Sciatic nerve (tissue), 2 donors: ENCODE measurements around the gene CACNB2. TPM values are rescaled to one million over a fixed set of nuclear protein-coding genes. Genes with fewer than 3 reads are reported as not detected.

Experiments
- ATAC-seq: fragments of 200-7000 bp; cut with Tn5 transposase; one replicate; pipeline ENCODE4 v1.9.1; 2020; ENCODE audit warnings: mild to moderate bottlenecking, moderate library complexity
- DNase-seq: peaks from one replicate; pipeline ENCODE4 v3.0.0-alpha.2; 2020; ENCODE audit warnings: low spot score
- intact Hi-C: fragments of 100-400 bp; cut with DNase I; formaldehyde crosslinking; loops from one replicate; pipeline ENCODE4 v1.14.2; 2022
- total RNA-seq: library from RNA; stranded (reverse); fragmentation: NEBNext Ultra II Directional; extraction: Animal tissue kit (Norgen Biotek cat#: 25700); gene quantifications from one replicate; pipeline ENCODE4 v1.2.1, GENCODE V29; 2021
- donor health status: DM: no; HTN: no; CAD: no.
- donor health status: DM: no; HTN: no; CAD: no.

The CACNB2 gene
- total RNA-seq, 1 donor from 2014 or later: 1.2 TPM

- intact Hi-C loops: no loop called here
- DNase-seq: no peak
Observed at GRCh38 chr10:18508587-18508986, 368.4 kb downstream of the CACNB2 start.

GRCh38 chr10:18514537-18514936, 374.3 kb downstream of the CACNB2 start:
- ATAC-seq (no peak), DNase-seq (no peak)
- intact Hi-C loops: no loop called here

More at GRCh38 chr10:18508587-18508986, 368.4 kb downstream of the CACNB2 start:
- no peak for ATAC-seq

- intact Hi-C loops: no loop called here
- no peak for ATAC-seq
- DNase-seq: no peak
Observed at GRCh38 chr10:18516851-18517250, 376.6 kb downstream of the CACNB2 start.

GRCh38 chr10:18523025-18523424, 382.8 kb downstream of the CACNB2 start:
- ATAC-seq (no peak), DNase-seq (no peak)
- intact Hi-C loops: no loop called here

- intact Hi-C loops: no loop called here
- ATAC-seq (no peak), DNase-seq (no peak)
Observed at GRCh38 chr10:18523858-18524257, 383.6 kb downstream of the CACNB2 start.

GRCh38 chr10:18527687-18528086, 387.5 kb downstream of the CACNB2 start:
- ATAC-seq (no peak), DNase-seq (no peak)
- intact Hi-C loops: no loop called here

GRCh38 chr10:18528292-18528691, 388.1 kb downstream of the CACNB2 start:
- ATAC-seq (no peak), DNase-seq (no peak)
- intact Hi-C loops: no loop called here

GRCh38 chr10:18532881-18533535, 392.8 kb downstream of the CACNB2 start:
- DNase-seq: no peak
- ATAC-seq: no peak
- intact Hi-C loops: no loop called here

- intact Hi-C loops: no loop called here
- no peak for ATAC-seq
- no peak for DNase-seq
Observed at GRCh38 chr10:18533896-18534295, 393.7 kb downstream of the CACNB2 start.

GRCh38 chr10:18539335-18539734, 399.1 kb downstream of the CACNB2 start:
- no peak for ATAC-seq
- intact Hi-C loops: no loop called here
- DNase-seq: no peak

- intact Hi-C loops: no loop called here
- ATAC-seq (no peak), DNase-seq (no peak)
Observed at GRCh38 chr10:18540195-18540594, 400.0 kb downstream of the CACNB2 start.

GRCh38 chr10:18542832-18543231, 402.6 kb downstream of the CACNB2 start:
- intact Hi-C loops: no loop called here
- DNase-seq (no peak), ATAC-seq (no peak)

GRCh38 chr10:18545621-18546305, 405.5 kb downstream of the CACNB2 start:
- DNase-seq: no peak
- intact Hi-C loops: no loop called here
- no peak for ATAC-seq

- DNase-seq: no peak
- intact Hi-C loops: no loop called here
- no peak for ATAC-seq
Observed at GRCh38 chr10:18549105-18549504, 408.9 kb downstream of the CACNB2 start.

GRCh38 chr10:18551473-18551872, 411.2 kb downstream of the CACNB2 start:
- ATAC-seq: no peak
- intact Hi-C loops: no loop called here
- DNase-seq: no peak

- intact Hi-C loops: no loop called here
- no peak for ATAC-seq
- DNase-seq: no peak
Observed at GRCh38 chr10:18554479-18554878, 414.3 kb downstream of the CACNB2 start.

GRCh38 chr10:18556522-18557147, 416.4 kb downstream of the CACNB2 start:
- intact Hi-C loops: no loop called here
- ATAC-seq (no peak), DNase-seq (no peak)

- intact Hi-C loops: no loop called here
- ATAC-seq (no peak), DNase-seq (no peak)
Observed at GRCh38 chr10:18557960-18558359, 417.7 kb downstream of the CACNB2 start.

GRCh38 chr10:18561861-18562551, 421.8 kb downstream of the CACNB2 start:
- ATAC-seq (no peak), DNase-seq (no peak)
- intact Hi-C loops: no loop called here
